WTC11 (cell line): ENCODE results near the gene PLCL2. TPM values are rescaled to one million over a fixed set of nuclear protein-coding genes. Genes with fewer than 3 reads are reported as not detected.

ENCODE experiments used
- ATAC-seq: fragments of 200-7000 bp; cut with Tn5 transposase; 2 replicates; pipeline ENCODE4 v1.10.0; 2021; ENCODE audit warnings: mild to moderate bottlenecking, moderate library complexity
- CTCF ChIA-PET: fragments of 300-600 bp; sonication (Branson Sonifier 250); formaldehyde crosslinking; loops from one replicate; lab custom pipeline; 2021; ENCODE audit warnings: antibody characterized with exemption; lab: Charles Lee
- POLR2A ChIA-PET: fragments of 350-600 bp; sonication (Branson Sonifier 250); formaldehyde crosslinking; loops from one replicate; lab custom pipeline; 2021; ENCODE audit warnings: antibody characterized with exemption; lab: Charles Lee
- DNase-seq: peaks from one replicate; pipeline ENCODE4 v3.0.0; 2021; ENCODE audit warnings: low spot score
- H3K27ac Mint-ChIP-seq: 2 replicates; pipeline ENCODE4 v1.8.0; 2021; ENCODE audit warnings: mixed read lengths
- H3K27me3 Mint-ChIP-seq: 2 replicates; pipeline ENCODE4 v1.8.0; 2021; ENCODE audit warnings: low read depth, mild to moderate bottlenecking, moderate library complexity, mixed read lengths
- H3K36me3 Mint-ChIP-seq: 2 replicates; pipeline ENCODE4 v1.8.0; 2021; ENCODE audit warnings: mixed read lengths
- H3K4me1 Mint-ChIP-seq: 2 replicates; pipeline ENCODE4 v1.8.0; 2022; ENCODE audit warnings: mixed read lengths
- H3K4me3 Mint-ChIP-seq: 2 replicates; pipeline ENCODE4 v1.8.0; 2021; ENCODE audit warnings: mild to moderate bottlenecking, moderate library complexity, mixed read lengths
- H3K9me3 Mint-ChIP-seq: 2 replicates; pipeline ENCODE4 v1.8.0; 2021; ENCODE audit warnings: mixed read lengths
- AFF4 ChIP-seq: sonication (generic); formaldehyde crosslinking; IDR thresholded peaks from 2 replicates; pipeline ENCODE4 v1.8.1; 2023; ENCODE audit warnings: mild to moderate bottlenecking, missing genetic modification reagents, borderline replicate concordance
- ETV6 ChIP-seq: sonication (generic); formaldehyde crosslinking; IDR thresholded peaks from 2 replicates; pipeline ENCODE4 v1.8.1; 2022; ENCODE audit warnings: mild to moderate bottlenecking, missing genetic modification reagents
- JUN ChIP-seq: sonication (generic); formaldehyde crosslinking; IDR thresholded peaks from 2 replicates; pipeline ENCODE4 v1.8.0; 2023; ENCODE audit warnings: mild to moderate bottlenecking, missing genetic modification reagents
- KAT7 ChIP-seq: sonication (generic); formaldehyde crosslinking; IDR thresholded peaks from 2 replicates; pipeline ENCODE4 v1.8.1; 2023; ENCODE audit warnings: missing genetic modification reagents, mild to moderate bottlenecking, borderline replicate concordance
- MLX ChIP-seq: sonication (generic); formaldehyde crosslinking; IDR thresholded peaks from 2 replicates; pipeline ENCODE4 v1.8.1; 2023; ENCODE audit warnings: mild to moderate bottlenecking, missing genetic modification reagents, moderate library complexity
- NFATC4 ChIP-seq: fragments of 250-450 bp; sonication (Bioruptor Pico); IDR thresholded peaks from 2 replicates; pipeline ENCODE4 v1.9.0; 2021; ENCODE audit warnings: mild to moderate bottlenecking
- NR1H2 ChIP-seq: sonication (generic); formaldehyde crosslinking; IDR thresholded peaks from 2 replicates; pipeline ENCODE4 v1.9.0; 2021; ENCODE audit warnings: mild to moderate bottlenecking, moderate library complexity, missing genetic modification reagents
- NR3C1 ChIP-seq: sonication (generic); formaldehyde crosslinking; conservative IDR thresholded peaks from 2 replicates; pipeline ENCODE4 v1.8.1; 2023; ENCODE audit warnings: low read depth, mild to moderate bottlenecking, missing genetic modification reagents
- PRRX2 ChIP-seq: fragments of 250-450 bp; sonication (Bioruptor Pico); IDR thresholded peaks from 2 replicates; pipeline ENCODE4 v1.8.0; 2021; ENCODE audit warnings: mild to moderate bottlenecking
- SMAD3 ChIP-seq: sonication (generic); formaldehyde crosslinking; IDR thresholded peaks from 2 replicates; pipeline ENCODE4 v1.8.0; 2022; ENCODE audit warnings: missing genetic modification reagents, mild to moderate bottlenecking, borderline replicate concordance
- SOX15 ChIP-seq: fragments of 250-450 bp; sonication (Bioruptor Pico); IDR thresholded peaks from 2 replicates; pipeline ENCODE4 v1.9.0; 2021; ENCODE audit warnings: mild to moderate bottlenecking
- SP1 ChIP-seq: sonication (generic); formaldehyde crosslinking; conservative IDR thresholded peaks from 2 replicates; pipeline ENCODE4 v1.8.1; 2022; ENCODE audit warnings: missing genetic modification reagents
- ZNF138 ChIP-seq: sonication (generic); formaldehyde crosslinking; conservative IDR thresholded peaks from 2 replicates; pipeline ENCODE4 v1.8.1; 2022; ENCODE audit warnings: mild to moderate bottlenecking, moderate library complexity, missing genetic modification reagents
- ZNF232 ChIP-seq: sonication (generic); formaldehyde crosslinking; IDR thresholded peaks from 2 replicates; pipeline ENCODE4 v1.8.0; 2022; ENCODE audit warnings: mild to moderate bottlenecking, missing genetic modification reagents
- ZNF281 ChIP-seq: sonication (generic); formaldehyde crosslinking; IDR thresholded peaks from 2 replicates; pipeline ENCODE4 v1.8.0; 2023; ENCODE audit warnings: mild to moderate bottlenecking, missing genetic modification reagents
- ZNF425 ChIP-seq: fragments of 250-450 bp; sonication (Bioruptor Pico); conservative IDR thresholded peaks from 2 replicates; pipeline ENCODE4 v1.9.0; 2021; ENCODE audit warnings: mild to moderate bottlenecking
- total RNA-seq: library from RNA; stranded (reverse); gene quantifications from 3 replicates; pipeline ENCODE4 v1.2.3, GENCODE V29; 2021
- TF ChIP-seq, protein P1 (sequence below): fragments of 250-450 bp; sonication (Bioruptor Pico); IDR thresholded peaks from 2 replicates; pipeline ENCODE4 v1.9.0; 2021; ENCODE audit warnings: mild to moderate bottlenecking
- TF ChIP-seq, protein P2 (sequence below): sonication (generic); formaldehyde crosslinking; IDR thresholded peaks from 2 replicates; pipeline ENCODE4 v1.8.1; 2022; ENCODE audit warnings: low read depth, missing genetic modification reagents, borderline replicate concordance

The PLCL2 gene
- total RNA-seq, 1 experiment from 2014 or later: 11.8 TPM

GRCh38 chr3:17054301-17054981, 169.7 kb downstream of the PLCL2 start (continued):
- TF ChIP-seq ZNF281 (CRISPR knock-in tag): no peak
- no peak for TF ChIP-seq PRRX2
- no peak for TF ChIP-seq SP1 (CRISPR knock-in tag)
- TF ChIP-seq SMAD3 (CRISPR knock-in tag): no peak
- TF ChIP-seq NR3C1 (CRISPR knock-in tag): no peak
- no peak for TF ChIP-seq ZNF232 (CRISPR knock-in tag)
- TF ChIP-seq, all 79 proteins: peak for 0

DNA sequence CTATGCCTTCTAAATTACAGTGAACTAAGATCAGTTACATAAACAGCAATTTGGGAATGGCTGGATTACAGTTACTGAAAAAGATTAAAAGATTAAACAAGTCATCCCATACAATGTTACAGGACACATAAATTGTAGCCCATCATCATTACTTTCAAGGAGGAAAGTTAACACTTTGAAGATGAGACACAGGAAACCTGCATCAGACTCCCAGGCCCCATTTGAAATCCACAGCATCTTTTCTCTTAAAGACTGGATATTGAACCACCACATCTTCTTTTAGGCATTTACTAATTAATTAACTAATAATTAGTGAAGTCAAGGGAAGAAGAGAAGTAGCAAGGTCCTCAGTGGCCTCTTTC, 170.2 kb downstream of the PLCL2 start:
- no peak overlapping the region for H3K27ac Mint-ChIP-seq
- no peak overlapping the region for H3K4me3 Mint-ChIP-seq
- no peak for TF ChIP-seq SOX15
- no peak for TF ChIP-seq MLX (CRISPR knock-in tag)
- no peak for TF ChIP-seq JUN (CRISPR knock-in tag)
- no peak for TF ChIP-seq ETV6 (CRISPR knock-in tag)
- no peak for TF ChIP-seq NFATC4 (CRISPR knock-in tag)
- no peak for TF ChIP-seq KAT7
- TF ChIP-seq NR1H2 (CRISPR knock-in tag): no peak
- no peak for TF ChIP-seq ZNF138 (CRISPR knock-in tag)
- TF ChIP-seq AFF4 (CRISPR knock-in tag): no peak
- TF ChIP-seq, protein P1, sequence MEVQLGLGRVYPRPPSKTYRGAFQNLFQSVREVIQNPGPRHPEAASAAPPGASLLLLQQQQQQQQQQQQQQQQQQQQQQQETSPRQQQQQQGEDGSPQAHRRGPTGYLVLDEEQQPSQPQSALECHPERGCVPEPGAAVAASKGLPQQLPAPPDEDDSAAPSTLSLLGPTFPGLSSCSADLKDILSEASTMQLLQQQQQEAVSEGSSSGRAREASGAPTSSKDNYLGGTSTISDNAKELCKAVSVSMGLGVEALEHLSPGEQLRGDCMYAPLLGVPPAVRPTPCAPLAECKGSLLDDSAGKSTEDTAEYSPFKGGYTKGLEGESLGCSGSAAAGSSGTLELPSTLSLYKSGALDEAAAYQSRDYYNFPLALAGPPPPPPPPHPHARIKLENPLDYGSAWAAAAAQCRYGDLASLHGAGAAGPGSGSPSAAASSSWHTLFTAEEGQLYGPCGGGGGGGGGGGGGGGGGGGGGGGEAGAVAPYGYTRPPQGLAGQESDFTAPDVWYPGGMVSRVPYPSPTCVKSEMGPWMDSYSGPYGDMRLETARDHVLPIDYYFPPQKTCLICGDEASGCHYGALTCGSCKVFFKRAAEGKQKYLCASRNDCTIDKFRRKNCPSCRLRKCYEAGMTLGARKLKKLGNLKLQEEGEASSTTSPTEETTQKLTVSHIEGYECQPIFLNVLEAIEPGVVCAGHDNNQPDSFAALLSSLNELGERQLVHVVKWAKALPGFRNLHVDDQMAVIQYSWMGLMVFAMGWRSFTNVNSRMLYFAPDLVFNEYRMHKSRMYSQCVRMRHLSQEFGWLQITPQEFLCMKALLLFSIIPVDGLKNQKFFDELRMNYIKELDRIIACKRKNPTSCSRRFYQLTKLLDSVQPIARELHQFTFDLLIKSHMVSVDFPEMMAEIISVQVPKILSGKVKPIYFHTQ (CRISPR knock-in tag): no peak
- TF ChIP-seq ZNF425: no peak
- TF ChIP-seq, protein P2, sequence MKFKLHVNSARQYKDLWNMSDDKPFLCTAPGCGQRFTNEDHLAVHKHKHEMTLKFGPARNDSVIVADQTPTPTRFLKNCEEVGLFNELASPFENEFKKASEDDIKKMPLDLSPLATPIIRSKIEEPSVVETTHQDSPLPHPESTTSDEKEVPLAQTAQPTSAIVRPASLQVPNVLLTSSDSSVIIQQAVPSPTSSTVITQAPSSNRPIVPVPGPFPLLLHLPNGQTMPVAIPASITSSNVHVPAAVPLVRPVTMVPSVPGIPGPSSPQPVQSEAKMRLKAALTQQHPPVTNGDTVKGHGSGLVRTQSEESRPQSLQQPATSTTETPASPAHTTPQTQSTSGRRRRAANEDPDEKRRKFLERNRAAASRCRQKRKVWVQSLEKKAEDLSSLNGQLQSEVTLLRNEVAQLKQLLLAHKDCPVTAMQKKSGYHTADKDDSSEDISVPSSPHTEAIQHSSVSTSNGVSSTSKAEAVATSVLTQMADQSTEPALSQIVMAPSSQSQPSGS: no peak
- TF ChIP-seq, all 79 proteins: peak for 0
- peaks cover 12% of the 10 kb centered on the region for H3K4me1 Mint-ChIP-seq
- DNase-seq (no peak), ATAC-seq (no peak)
- peaks cover 28% of the 10 kb centered on the region for H3K9me3 Mint-ChIP-seq
- ChIA-PET POLR2A (no interaction called here), CTCF (no interaction called here)
- H3K27me3 Mint-ChIP-seq: no peaks in the 10 kb centered on the region
- peaks cover 15% of the 10 kb centered on the region for H3K36me3 Mint-ChIP-seq
